Endothelial cell of umbilical vein (primary cell): Measurements from ENCODE around the gene NUP153. TPM values are rescaled to one million over a fixed set of nuclear protein-coding genes. Genes with fewer than 3 reads are reported as not detected.

Experiments
- BruUV-seq: library from RNA; stranded (reverse); fragments of 400-500 nt; replicated peaks from 2 replicates; lab custom pipeline; 2021; lab: Mats Ljungman, UMichigan
- CTCF ChIA-PET: fragments of 300-600, 350-600 bp; sonication (Branson Sonifier 250); formaldehyde crosslinking; loops from one replicate; lab custom pipeline; 2021; ENCODE audit warnings: antibody characterized with exemption, inconsistent platforms; lab: Charles Lee
- POLR2A ChIA-PET: fragments of 300-600, 350-600 bp; sonication (Branson Sonifier 250); formaldehyde crosslinking; loops from one replicate; lab custom pipeline; 2021; ENCODE audit warnings: antibody characterized with exemption, inconsistent platforms; lab: Charles Lee
- DNase-seq: peaks from one replicate; pipeline ENCODE4 v3.0.0-alpha.2; 2011; ENCODE audit warnings: low read depth, low spot score
- FAIRE-seq: peaks from 2 replicates; lab custom pipeline; 2011; peaks lifted over from hg19 to GRCh38; lab: Jason Lieb, UNC
- H2AFZ ChIP-seq: 2 replicates; pipeline ENCODE4 v1.6.0; 2012; ENCODE audit warnings: low read depth, low read length, control low read depth, inconsistent platforms
- H3K27ac ChIP-seq: 2 replicates; pipeline ENCODE4 v1.5.1; 2011; ENCODE audit warnings: low read depth, mild to moderate bottlenecking, control low read depth, low read length, moderate library complexity; ENCODE audit not compliant: insufficient read depth
- H3K27me3 ChIP-seq, 2 experiments: 2 replicates each; pipeline versions ENCODE4 v1.6.0 to v1.6.1; 2011; ENCODE audit warnings: low read length in 2 of 2, mixed read lengths in 1 of 2; ENCODE audit not compliant: control insufficient read depth in 2 of 2, insufficient read depth in 2 of 2
- H3K36me3 ChIP-seq, 2 experiments: 2 replicates in 1 of 2; 3 replicates in 1 of 2; pipeline ENCODE4 v1.5.1; 2011; ENCODE audit warnings: low read length in 2 of 2, mild to moderate bottlenecking in 1 of 2, moderate library complexity in 1 of 2; ENCODE audit not compliant: control insufficient read depth in 2 of 2, insufficient read depth in 2 of 2; ENCODE audit errors: extremely low read depth in 1 of 2
- H3K4me1 ChIP-seq: 3 replicates; pipeline ENCODE4 v1.5.1; 2011; ENCODE audit warnings: mild to moderate bottlenecking, low read length; ENCODE audit not compliant: control insufficient read depth, insufficient read depth; ENCODE audit errors: extremely low read depth
- H3K4me2 ChIP-seq: 2 replicates; pipeline ENCODE4 v1.6.1; 2011; ENCODE audit warnings: low read length, control low read depth, mixed read lengths; ENCODE audit not compliant: insufficient read depth
- H3K4me3 ChIP-seq, 3 experiments: fragments of 200-600 bp in 1 of 3; sonication (generic), shearing (Covaris generic) in 1 of 3; replicated peaks in 1 of 3; 2 replicates each; pipeline ENCODE4 v1.5.1; 2011 to 2016; ENCODE audit warnings: control low read depth in 3 of 3, low read length in 3 of 3, mild to moderate bottlenecking in 2 of 3, inconsistent platforms in 1 of 3, low read depth in 1 of 3, moderate library complexity in 1 of 3; ENCODE audit not compliant: insufficient read depth in 1 of 3
- H3K79me2 ChIP-seq: 2 replicates; pipeline ENCODE4 v1.6.0; 2012; ENCODE audit warnings: low read length, inconsistent platforms; ENCODE audit not compliant: control insufficient read depth, insufficient read depth
- H3K9ac ChIP-seq: replicated peaks from 2 replicates; pipeline ENCODE3; 2011; ENCODE audit warnings: low read length, control low read depth; ENCODE audit not compliant: insufficient read depth; ENCODE audit errors: extremely low read depth
- H3K9me1 ChIP-seq: replicated peaks from 3 replicates; pipeline ENCODE4 v1.6.0; 2011; ENCODE audit warnings: mild to moderate bottlenecking, low read length; ENCODE audit not compliant: control insufficient read depth, insufficient read depth; ENCODE audit errors: extremely low read depth
- H3K9me3 ChIP-seq: replicated peaks from 2 replicates; pipeline ENCODE4 v1.5.1; 2012; ENCODE audit warnings: low read length, inconsistent platforms; ENCODE audit not compliant: control insufficient read depth, insufficient read depth
- H4K20me1 ChIP-seq: replicated peaks from 2 replicates; pipeline ENCODE3; 2011; ENCODE audit warnings: mild to moderate bottlenecking, low read length; ENCODE audit not compliant: control insufficient read depth, insufficient read depth; ENCODE audit errors: extremely low read depth
- EZH2 ChIP-seq: IDR thresholded peaks from 2 replicates; pipeline ENCODE4 v1.6.1; 2012; ENCODE audit warnings: borderline replicate concordance, low read depth, mild to moderate bottlenecking, moderate library complexity, low read length, inconsistent platforms; ENCODE audit not compliant: severe bottlenecking
- FOS ChIP-seq: IDR thresholded peaks from 2 replicates; pipeline ENCODE4 v1.6.1; 2011; ENCODE audit warnings: mild to moderate bottlenecking, low read length, moderate library complexity, borderline replicate concordance; ENCODE audit not compliant: insufficient read depth
- GATA2 ChIP-seq: IDR thresholded peaks from 2 replicates; pipeline ENCODE4 v1.7.0; 2011; ENCODE audit warnings: low read depth, mild to moderate bottlenecking, moderate library complexity, mixed read lengths, low read length; ENCODE audit not compliant: insufficient read length, insufficient read depth
- MYC ChIP-seq: IDR thresholded peaks from one replicate; pipeline ENCODE4 v1.6.1; 2011; ENCODE audit warnings: mild to moderate bottlenecking, low read depth, low read length
- POLR2A ChIP-seq: IDR thresholded peaks from 2 replicates; pipeline ENCODE4 v1.6.1; 2012; ENCODE audit warnings: low read depth, mild to moderate bottlenecking, control low read depth, low read length
- POLR2AphosphoS5 ChIP-seq: IDR thresholded peaks from 2 replicates; pipeline ENCODE4 v1.6.1; 2012; ENCODE audit warnings: low read depth, mild to moderate bottlenecking, control low read depth, low read length, moderate library complexity; ENCODE audit not compliant: insufficient read depth
- dilution Hi-C: fragments of 300-500 bp; cut with MboI; formaldehyde crosslinking; loops from one replicate; pipeline ENCODE4 v1.15.0; 2019; ENCODE audit warnings: low sequenced_read_pairs; ENCODE audit not compliant: extremely low pct_ligation_motif_present
- intact Hi-C: fragments of 100-400 bp; cut with micrococcal nuclease; formaldehyde crosslinking; loops from one replicate; pipeline ENCODE4 v1.10.0; 2022
- polyA plus RNA-seq, 4 experiments: library from polyadenylated mRNA; depleted of rRNA in 3 of 4; stranded (reverse) in 3 of 4; unstranded in 1 of 4; fragments of >200 nt; gene quantifications; 2 replicates each; pipeline versions ENCODE4 v1.2.1 to v1.2.3, GENCODE V29; 2011 to 2012; ENCODE audit warnings: missing spikeins in 1 of 4
- total RNA-seq: library from RNA; stranded (reverse); gene quantifications from 2 replicates; pipeline ENCODE4 v1.2.3, GENCODE V29; 2021
- TF ChIP-seq, protein P1 (sequence below), 2 donors: IDR thresholded peaks; 1 replicate in 1 of 2; 2 replicates in 1 of 2; pipeline ENCODE4 v1.5.1; 2011; ENCODE audit warnings: low read length in 2 of 2, mild to moderate bottlenecking in 2 of 2, moderate library complexity in 2 of 2, control low read depth in 1 of 2, inconsistent platforms in 1 of 2, low read depth in 1 of 2; ENCODE audit not compliant: insufficient read depth in 1 of 2; ENCODE audit errors: extremely low read depth in 1 of 2

NUP153 gene
- total and polyA plus RNA-seq, 2 donors (not counting 3 experiments of a cell fraction or from before 2014, with no cell fraction given), result 22.0 to 51.0 TPM

DNA sequence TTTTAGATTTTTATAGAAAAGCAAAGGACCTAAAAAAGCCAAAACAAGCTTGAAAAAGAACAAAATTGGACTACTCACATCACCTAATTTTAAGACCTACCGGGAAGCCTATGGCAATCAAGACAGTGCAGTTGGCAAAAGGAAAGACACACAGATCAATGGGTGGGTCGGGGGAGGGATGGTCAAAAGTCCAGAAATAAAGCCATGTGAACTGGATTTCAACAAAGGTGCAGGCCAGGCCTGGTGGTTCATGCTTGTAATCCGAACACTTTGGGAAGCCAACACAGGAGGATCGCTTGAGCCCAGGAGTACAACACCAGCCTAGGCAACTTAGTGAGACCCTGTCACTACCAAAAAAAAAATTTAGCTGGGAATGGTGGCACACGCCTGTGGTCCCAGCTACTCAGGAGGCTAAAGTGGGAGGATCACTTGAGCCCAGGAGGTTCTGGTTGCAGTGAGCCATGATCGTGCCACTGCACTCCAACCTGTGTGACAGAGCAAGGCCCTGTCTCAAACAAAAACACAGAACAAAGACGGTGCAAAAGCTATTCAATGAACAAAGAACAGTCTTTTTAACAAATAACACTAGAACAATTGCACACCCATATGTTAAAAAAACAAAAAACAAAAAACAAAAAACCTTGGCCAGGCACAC, 34.5 kb downstream of the NUP153 start:
- ChIA-PET POLR2A (interaction anchor here (0.6 kb wide), 1 partner anchor 73 kb away, joined by 3 read pairs; no protein-coding TSS in a partner anchor), CTCF (no interaction called here)
- Histone ChIP-seq H3K36me3 (peaks cover 15 to 19% of the 10 kb centered on the region in 2 experiments), H3K9me1 (no peaks in the 10 kb centered on the region), H3K9ac (no peak overlapping the region), H2AFZ (no peak overlapping the region), H3K79me2 (peaks cover 50% of the 10 kb centered on the region), H4K20me1 (peaks cover 3% of the 10 kb centered on the region), H3K4me1 (no peaks in the 10 kb centered on the region), H3K4me2 (no peak overlapping the region), H3K9me3 (no peaks in the 10 kb centered on the region), H3K4me3 (no peak overlapping the region), H3K27me3 (no peaks in the 10 kb centered on the region), H3K27ac (no peak overlapping the region)
- TF ChIP-seq POLR2AphosphoS5, result no peak
- FAIRE-seq (no peak), DNase-seq (no peak)
- intact Hi-C loops, result no loop called here
- dilution Hi-C loops, result no loop called here
- BruUV-seq, result no TSS peak

DNA sequence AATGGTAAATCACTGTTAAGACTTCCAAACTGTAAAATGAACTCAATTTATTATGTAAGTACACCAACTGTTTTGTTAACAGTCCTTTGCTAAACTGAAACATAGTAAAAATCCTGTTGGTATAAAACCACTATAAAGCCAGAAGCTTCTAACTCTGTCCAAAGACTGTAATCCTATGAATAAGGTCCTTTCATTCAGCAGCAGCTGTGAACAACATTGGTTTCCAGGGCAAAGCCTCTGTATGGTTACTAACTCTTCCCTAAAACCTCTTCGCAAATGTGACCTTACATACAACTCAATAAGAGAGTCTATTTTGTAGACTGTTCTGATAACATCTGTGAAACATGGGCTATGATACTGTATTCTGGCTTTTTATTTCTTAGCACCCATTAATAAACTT, 40.1 kb downstream of the NUP153 start:
- dilution Hi-C loops, result no loop called here
- Histone ChIP-seq H3K9me3 (no peaks in the 10 kb centered on the region), H3K9ac (no peak overlapping the region), H3K4me1 (no peaks in the 10 kb centered on the region), H3K4me3 (no peak overlapping the region), H3K36me3 (peaks cover 7 to 25% of the 10 kb centered on the region in 2 experiments), H3K27me3 (no peaks in the 10 kb centered on the region), H4K20me1 (no peaks in the 10 kb centered on the region), H2AFZ (no peak overlapping the region), H3K27ac (no peak overlapping the region), H3K9me1 (no peaks in the 10 kb centered on the region), H3K4me2 (no peak overlapping the region), H3K79me2 (peaks cover 35% of the 10 kb centered on the region)
- ChIA-PET CTCF (interaction anchor here (1.4 to 1.6 kb wide), 2 partner anchors 10 to 40 kb away, joined by 3 to 4 read pairs; partner anchors contain the start of gene NUP153), POLR2A (no interaction called here)
- no peak for FAIRE-seq
- TF ChIP-seq MYC (no peak), POLR2A (no peak), EZH2 (no peak), POLR2AphosphoS5 (no peak), FOS (no peak), GATA2 (no peak)
- TF ChIP-seq, protein P1, sequence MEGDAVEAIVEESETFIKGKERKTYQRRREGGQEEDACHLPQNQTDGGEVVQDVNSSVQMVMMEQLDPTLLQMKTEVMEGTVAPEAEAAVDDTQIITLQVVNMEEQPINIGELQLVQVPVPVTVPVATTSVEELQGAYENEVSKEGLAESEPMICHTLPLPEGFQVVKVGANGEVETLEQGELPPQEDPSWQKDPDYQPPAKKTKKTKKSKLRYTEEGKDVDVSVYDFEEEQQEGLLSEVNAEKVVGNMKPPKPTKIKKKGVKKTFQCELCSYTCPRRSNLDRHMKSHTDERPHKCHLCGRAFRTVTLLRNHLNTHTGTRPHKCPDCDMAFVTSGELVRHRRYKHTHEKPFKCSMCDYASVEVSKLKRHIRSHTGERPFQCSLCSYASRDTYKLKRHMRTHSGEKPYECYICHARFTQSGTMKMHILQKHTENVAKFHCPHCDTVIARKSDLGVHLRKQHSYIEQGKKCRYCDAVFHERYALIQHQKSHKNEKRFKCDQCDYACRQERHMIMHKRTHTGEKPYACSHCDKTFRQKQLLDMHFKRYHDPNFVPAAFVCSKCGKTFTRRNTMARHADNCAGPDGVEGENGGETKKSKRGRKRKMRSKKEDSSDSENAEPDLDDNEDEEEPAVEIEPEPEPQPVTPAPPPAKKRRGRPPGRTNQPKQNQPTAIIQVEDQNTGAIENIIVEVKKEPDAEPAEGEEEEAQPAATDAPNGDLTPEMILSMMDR (IDR thresholded peaks at IDR 0.05; ENCODE audit: extremely low read depth in 1 of 2, insufficient read depth in 1 of 2, low read depth in 1 of 2, low read length in 2 of 2), result no peak
- no TSS peak for BruUV-seq
- intact Hi-C loops, result no loop called here
- DNase-seq, result no peak
